ENCODE measurements around the gene PIAS4.

PIAS4 gene

DNA sequence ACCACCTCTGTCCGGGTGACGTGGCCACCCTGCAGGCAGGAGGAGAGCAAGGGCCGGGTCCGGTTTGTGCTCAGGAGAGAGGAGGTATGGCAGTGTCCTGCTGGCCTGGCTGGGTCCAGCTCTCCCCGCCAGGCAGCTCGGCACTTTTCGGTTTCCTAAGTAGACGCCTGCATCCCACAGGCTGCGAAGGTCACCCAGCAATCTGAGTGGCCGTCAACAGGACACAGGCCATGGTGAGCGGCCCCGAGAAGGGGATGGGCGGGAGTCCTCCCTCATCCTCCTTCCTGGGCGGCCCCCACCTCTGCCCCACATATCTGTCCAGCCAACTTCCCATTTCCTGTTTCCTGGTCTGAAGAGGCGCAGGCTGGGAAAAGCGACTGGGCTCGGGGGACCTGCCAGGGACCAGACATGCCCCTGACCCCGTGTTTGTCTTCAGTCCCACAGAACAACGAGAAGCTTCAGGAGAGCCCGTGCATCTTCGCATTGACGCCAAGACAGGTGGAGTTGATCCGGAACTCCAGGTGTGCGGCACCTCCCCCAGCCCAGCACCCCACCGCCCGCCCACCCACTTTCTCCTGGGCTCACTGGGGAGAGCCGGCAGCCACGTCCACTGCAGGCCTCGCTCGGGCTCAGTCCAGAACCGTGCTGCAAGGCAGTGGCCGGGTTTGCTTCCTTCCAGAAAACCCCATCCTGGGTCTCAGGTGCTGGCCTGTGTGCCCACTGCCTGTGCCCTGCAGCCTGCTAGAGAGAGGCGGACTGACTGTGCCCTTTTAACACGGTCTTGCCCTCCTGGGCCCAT lies 16.3 kb downstream of the PIAS4 start:
- no peak for DNase-seq

DNA sequence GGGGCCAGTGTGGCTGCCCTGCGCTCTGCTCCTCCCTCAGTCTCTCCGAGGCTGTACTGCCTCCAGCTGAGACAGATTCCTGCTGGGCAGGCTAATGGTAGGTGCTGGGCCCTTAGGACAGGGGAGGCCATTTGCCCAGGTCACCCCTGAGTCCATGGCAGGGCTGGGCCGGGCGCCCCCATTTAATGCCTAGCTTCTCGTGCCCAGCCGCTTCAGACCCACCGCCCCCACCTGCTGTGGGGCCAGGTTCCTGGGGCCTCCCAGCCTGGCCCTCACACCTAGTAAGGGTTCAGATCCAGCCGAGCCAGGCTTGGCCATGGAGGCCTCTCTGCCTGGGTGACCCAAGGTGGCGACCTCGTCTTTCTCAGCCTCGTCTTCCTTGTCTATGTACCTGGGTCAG lies 17.8 kb downstream of the PIAS4 start:
- no peak for DNase-seq

DNA sequence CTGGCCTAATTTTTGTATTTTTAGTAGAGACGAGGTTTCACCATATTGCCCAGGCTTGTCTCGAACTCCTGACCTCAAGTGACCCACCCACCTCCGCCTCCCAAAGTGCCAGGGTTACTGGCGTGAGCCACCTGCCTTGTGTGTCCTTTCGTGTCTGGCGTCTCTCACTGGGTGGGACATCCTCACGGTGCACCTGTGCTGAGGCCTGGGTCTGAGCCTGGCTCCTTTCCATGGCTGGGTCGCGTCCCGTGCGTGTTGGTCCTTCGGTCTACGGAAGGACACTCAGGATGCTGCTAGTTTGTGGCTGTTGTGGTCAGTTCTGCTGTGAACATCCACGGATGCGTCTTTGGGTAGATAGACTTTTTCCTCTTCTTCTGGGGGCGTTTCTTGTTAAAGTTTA lies 19.6 kb downstream of the PIAS4 start:
- no peak for DNase-seq

DNA sequence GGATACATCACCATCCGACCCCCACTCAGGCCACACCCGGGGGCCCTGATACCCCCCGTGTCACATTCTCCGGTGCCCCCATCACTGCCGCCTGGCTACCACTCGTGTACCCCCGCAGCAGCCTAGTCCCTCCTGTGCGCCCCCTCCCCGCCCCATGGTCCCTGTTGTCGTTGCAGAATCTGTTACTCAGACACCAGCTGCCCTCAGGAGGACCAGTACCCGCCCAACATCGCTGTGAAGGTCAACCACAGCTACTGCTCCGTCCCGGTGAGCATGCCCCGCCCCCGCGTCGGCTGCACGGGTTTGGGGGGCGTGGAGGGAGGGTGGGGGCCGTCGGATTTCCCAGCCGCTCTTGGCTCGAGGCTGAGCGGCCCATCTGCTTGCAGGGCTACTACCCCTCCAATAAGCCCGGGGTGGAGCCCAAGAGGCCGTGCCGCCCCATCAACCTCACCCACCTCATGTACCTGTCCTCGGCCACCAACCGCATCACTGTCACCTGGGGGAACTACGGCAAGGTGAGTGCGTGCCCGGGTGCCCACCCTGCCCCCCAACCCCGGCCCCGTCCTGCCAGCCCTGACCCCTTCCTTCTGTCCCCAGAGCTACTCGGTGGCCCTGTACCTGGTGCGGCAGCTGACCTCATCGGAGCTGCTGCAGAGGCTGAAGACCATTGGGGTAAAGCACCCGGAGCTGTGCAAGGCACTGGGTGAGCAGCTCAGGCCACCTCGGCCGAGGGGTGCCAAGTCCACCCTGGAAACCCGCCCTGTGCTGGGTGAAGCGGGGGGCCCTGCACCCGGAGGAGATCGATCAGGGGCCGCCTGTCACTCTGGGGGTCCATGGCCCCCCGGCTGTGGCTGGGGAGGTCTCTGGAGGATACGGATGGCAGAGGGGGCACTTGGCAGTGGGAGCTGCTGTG lies 21.1 kb downstream of the PIAS4 start:
- no peak for DNase-seq

DNA sequence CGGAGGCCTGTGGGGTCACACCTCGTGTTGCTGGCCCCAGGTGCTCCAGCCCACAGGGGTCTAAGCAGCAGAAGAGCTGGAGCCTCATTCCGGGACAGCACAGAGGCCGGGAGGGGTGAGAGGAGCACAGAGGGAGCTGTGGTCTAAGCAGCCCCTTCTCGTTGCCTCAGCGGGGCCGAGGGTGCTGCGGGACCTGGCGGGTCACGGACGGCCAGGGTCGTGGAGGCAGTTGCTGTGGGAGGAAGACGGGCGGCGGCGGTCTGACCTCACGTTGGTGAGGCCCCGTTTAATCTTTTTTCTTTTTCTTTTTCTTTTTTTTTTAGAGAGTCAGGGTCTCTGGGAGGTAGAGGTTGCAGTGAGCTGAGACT lies 21.7 kb downstream of the PIAS4 start:
- no peak for DNase-seq

DNA sequence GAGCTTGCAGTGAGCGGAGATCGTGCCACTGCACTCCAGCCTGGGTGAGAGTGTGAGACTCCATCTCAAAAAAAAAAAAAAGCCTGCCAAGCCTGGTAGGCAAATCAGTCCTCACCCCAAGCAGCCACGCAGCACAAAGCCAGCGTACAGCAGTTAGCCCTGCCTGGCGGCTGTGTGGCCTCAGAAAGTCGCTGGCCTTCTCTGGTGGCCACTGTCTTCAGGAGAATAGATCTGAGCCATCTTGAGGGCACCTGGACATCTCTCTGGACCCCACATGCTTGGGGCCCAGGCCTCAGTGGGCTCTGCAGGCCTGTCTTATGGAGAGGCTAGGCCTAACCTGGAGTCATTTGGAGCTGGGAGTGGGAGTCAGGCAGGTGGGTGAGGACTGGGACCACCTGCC lies 23.0 kb downstream of the PIAS4 start:
- no peak for DNase-seq

DNA sequence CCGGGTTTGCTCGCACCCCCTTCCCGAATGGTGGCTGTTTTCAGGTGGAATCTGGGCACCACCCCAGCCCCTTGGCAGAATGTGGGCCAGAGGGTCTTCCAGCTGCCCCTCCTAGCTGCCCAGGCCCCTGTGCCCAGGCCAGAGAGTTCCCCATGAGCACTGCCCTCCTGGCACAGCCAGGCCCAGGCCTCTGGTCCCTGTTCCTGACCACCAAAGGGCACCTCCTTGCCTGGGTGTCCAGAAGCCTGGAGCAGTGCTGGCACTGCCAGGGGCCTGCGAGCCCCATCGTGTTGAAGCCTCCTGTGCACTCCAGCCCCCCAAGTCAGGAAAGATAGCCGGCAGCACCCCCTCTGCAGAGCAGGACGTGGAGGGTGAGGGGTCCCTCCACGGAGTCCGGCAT lies 23.4 kb downstream of the PIAS4 start:
- no peak for DNase-seq

DNA sequence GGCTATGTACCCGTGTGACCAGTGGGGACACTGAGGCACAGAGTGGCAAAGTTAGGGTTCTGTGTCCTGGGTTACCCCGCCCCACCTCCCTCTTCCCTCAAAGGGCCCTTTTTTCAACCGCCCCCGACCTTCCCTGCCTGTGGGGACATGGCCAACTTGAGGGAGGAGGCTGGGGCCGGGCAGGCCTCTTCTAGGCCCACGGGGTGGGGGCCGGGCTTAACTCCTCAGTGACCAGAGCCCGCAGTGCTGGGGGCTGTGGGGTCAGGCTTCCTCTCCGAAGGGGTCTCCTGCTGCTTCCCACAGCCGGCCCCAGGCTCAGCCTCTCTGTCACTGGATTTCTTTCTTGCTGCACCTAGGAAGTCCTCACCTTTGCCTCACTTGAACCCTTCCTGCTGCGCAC lies 23.9 kb downstream of the PIAS4 start:
- DNase-seq: no peak

DNA sequence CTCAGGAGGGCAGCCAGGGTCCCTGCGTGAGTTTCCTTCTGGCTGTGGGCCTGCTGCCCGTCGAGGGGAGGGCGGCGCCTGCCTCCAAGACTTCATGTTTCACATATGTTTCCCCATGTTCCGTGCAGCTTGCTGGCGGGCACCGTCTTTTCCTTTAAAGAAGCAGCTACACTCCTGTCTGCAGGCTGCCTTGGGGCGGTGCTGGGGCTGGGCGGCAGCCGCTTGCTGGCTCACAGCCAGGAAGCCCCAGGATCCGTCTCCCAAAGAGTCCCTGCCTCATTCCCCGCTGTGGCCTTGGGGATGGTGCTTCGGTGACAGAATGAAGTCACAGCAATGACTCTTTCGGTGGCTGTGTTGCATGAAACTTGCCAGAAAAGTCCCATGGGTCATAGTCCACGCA lies 24.9 kb downstream of the PIAS4 start:
- no peak for DNase-seq

DNA sequence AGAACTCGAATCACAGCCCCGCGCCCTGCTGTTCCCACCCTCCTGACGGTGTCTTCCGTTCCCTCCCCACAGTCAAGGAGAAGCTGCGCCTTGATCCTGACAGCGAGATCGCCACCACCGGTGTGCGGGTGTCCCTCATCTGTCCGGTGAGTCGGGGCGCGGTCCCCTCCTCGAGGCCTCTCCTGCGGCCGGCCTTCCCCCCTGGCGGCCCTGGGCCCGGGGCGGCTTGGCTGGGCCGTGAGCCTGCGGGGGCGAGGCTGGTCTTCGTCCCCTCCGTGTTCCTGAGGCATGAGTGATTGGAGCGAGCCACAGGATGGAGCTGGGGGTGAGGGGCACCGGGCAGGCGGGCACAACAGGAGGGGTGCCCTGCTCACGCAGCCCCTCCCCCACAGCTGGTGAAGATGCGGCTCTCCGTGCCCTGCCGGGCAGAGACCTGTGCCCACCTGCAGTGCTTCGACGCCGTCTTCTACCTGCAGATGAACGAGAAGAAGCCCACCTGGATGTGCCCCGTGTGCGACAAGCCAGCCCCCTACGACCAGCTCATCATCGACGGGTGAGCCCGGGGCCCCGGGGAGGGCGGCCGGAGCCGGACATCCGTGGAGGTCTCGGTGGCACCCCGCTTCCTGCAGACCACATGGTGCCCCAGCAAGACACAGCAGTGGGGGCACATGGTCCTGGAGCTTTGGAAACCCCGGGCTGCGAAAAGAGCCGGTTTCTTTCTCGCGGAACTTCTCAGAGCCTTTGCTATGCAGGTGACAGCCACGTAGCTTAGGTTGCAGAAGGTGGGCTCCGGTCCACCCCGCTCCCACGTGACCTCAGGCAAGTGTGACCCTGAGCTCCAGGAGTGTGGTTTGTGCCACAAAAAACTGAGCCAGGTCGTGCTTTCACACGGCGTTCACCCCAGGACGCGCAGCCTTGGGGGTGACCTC lies 25.8 kb downstream of the PIAS4 start:
- DNase-seq: no peak

DNA sequence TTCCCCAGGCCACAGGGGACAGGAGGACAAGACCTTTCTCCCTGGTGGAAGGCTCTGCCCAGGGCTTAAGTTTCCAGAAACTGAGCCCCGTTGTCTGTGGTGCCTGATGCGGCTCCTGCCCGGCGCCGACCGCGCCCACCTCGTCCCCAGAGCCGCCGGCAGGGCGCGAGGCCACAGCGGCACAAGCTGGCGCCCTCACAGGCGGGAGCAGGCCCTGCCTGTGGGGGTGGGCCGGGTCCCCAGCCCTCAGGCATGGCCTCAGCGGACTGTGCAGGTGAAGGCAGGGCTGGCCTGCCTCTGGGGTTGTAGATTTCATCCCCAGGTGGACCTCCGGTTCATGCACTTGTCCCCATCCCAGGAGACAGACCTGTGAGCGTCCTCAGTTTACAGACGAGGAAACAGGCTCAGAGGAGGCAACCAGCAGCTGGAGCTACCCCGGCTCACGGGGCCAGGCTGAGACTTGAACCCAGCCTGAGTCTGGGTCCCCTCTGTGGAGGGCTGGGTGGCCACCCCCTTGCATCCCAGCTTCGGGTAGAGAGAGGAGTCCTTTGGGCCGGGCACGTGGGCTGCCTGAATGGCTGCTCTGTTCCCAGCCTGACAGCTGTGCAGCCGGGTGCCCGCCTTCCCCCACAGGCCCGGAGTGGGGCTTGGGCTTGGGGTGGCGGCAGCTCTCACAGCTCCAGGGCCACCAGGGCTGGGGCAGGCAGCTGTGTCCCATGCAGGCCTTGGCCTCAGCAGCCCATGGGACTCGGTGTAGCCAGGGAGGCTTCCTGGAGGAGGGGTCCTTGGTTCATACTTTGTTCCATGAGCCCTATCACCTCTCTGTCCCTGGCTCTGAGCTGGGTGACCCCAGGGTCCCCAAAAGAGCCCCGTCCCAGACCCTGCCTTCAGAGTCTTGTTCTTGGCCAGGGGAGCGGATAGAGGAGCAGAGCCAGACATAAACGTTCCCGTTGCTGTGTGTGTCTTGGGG lies 26.8 kb downstream of the PIAS4 start:
- DNase-seq: no peak

DNA sequence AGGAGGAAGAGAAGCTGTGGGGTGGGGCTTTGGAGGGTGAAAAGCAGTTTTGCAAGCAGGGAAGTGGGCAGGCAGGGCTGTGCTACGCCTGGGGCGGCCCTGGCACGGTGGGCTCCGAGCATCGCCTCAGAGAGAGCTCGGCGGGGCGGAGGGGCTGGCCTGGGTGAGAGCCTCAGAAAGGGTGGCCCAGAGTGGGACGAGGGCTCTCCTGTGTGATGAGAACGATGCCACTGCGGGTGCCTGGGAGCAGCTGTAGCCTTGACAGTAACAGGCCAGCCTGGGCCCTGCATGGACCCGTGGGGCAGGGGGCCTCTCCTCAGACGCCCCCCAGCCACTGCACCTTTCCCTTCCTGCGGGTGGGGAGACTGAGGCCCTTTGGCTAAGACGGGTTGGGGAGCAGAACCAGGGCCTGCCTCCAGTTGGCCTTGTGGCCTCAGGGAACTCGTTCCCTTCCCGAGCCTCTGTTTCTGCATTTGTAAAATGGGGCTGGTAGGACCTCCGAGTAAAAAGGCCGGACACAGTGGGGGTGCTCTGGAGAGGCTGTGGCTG lies 27.6 kb downstream of the PIAS4 start:
- no peak for DNase-seq

DNA sequence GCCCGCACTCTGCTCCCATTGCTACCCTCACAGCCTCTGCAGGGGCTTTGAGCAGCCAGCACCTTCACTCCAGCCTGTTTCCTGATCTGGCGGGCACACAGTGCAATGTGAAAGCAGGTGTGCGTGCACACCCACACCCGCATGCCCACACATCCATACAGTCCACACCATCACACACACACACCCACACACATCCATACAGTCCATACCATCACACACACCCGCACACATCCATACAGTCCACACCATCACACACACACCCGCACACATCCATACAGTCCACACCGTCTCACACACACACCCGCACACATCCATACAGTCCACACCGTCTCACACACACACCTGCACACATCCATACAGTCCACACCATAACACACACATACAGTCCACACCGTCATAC lies 28.0 kb downstream of the PIAS4 start:
- no peak for DNase-seq

DNA sequence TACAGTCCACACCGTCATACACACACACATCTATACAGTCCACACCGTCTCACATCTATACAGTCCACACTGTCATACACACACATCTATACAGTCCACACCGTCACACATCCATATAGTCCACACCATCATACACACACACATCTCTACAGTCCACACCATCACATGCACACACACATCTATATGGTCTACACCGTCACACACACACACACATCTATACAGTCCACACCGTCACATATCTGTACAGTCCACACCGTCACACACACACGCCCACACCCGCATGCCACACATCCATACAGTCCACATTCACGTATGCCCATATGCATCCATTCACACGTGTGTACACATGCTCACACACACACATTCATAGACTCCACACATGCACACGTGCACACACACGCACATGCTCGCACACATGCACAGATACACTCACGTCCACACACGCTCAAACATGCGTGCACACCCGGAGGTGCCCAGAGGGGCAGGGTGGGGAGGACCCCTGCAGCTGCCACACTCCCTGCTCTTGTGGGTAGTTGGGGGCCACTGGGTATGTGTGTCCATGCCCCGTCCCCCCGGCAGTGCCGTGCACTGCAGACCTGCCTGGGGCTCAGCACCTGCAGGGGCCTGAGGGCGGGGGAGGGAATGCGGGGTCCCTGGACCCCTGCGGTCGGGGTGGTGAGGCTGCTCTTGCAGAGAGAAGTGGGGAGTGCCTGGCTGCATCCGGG lies 29.2 kb downstream of the PIAS4 start:
- DNase-seq: no peak

DNA sequence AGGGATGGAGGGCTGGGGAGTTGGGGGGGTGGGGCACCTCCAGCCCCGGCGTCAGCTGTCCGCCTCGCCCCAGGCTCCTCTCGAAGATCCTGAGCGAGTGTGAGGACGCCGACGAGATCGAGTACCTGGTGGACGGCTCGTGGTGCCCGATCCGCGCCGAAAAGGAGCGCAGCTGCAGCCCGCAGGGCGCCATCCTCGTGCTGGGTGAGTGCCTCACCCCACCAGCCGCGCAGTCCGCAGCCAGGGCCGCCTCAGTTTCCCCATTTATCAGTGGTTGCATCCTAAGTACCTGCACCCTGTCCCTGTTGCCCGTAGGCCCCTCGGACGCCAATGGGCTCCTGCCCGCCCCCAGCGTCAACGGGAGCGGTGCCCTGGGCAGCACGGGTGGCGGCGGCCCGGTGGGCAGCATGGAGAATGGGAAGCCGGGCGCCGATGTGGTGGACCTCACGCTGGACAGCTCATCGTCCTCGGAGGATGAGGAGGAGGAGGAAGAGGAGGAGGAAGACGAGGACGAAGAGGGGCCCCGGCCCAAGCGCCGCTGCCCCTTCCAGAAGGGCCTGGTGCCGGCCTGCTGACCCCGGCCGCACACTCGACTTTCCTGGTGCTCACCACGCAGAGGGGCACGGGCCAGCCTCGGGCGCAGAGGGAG lies 29.9 kb downstream of the PIAS4 start:
- DNase-seq: no peak

DNA sequence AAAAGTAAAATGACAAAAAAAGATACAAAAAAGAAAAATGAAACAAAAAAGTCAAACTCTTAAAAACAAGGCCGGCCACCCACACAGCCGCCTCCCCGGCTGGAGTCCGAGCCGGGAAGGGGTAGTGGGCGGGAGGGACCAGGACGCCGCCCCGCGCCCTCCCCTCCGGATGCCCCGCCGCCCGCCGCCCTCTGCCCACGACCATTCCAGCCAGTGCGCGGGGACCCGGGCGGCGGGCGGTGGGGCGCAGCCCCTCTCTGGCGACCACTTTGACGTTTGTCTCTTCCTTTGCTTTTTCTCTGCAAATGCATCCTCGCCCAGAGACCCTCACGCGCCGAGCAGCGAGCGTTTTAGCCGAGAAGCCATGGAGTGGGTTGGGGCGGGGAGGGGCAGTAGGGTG lies 30.5 kb downstream of the PIAS4 start:
- no peak for DNase-seq

DNA sequence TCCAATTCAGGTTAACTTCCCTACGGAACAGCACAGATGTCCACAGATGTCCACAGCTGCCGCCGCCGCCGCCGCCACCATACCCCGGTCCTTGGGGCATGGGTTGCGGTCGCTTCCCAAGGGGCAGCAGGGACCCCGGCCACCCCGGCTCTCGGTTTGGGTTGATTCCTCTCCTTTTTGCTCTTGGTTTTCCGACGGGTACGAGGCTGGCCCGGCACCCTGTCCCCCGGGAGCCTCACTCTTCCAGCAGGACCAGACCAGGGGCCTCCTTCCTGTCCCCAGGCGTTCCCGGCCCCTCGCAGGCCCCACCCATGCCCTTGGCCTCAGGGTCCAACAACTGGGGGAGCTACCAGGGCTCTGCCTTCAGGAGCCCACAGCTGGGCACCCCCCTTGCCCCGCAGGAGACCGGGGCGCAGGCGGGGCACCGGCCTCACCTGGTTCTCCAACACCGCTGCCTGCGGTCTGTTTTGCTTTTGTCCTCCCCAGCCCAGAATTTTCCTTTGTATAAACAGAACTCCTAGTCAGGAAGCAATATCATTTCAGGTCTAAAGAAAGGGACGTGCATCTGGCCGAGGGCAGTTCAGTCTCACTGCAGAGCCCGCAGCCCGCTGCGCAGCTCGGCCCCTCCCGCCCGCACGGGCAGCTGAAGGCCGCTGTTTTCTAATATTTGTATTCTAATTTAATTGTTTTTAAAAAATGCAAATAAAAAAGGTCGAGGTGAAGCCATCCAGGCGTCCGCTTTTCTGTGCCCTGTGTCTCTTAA lies 31.3 kb downstream of the PIAS4 start:
- DNase-seq: no peak

DNA sequence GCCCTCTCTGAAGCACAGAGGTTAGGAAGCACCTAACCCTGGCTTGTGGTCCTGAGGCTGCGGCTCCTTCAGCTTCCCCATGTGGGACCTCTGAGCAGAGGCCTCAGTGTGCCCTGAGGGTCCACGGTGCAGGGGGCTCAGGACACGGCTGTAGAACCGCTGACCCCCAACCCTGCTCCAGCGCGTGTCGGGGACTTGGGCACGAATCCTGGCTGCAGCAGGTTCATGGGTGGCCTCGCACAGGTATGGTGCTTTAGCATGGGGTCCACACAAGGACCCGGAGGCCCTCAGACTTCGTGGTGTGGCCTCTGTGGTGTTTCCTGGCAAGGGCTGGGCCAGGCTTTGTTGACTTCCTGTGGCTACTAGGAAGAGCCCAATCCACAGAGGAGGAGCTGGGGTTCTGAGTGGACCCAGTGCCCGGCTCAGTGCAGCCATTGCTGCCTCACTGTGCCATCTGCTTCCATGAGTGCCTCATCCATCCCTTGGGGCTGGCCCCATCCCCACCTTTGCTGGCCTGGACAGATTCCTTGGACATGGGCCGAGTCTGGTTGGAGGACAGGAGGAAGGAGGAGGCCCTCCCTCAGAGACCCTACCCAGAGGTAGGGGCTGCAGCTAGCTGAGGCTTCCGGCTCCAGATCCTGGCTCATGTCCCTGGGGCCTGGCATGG lies 34.7 kb downstream of the PIAS4 start:
- DNase-seq: no peak

DNA sequence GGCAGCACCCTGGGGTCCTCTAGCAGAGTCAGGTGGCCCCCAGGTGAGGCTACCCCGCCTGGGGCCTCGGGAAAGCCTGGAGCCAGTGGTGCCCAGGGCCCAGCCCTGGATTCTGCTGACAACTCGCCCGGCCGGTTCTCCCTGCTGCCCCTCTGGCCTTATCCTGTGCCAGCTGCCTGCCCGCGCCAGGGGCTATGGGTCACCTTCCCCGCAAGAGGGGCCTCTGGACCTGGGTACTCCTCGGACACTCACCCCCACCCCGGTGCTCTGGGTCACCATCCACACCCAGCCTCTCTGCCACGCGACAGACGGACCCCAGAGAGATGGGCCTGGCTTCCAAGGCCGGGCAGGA lies 35.2 kb downstream of the PIAS4 start:
- DNase-seq: no peak

All from activated CD8-positive, alpha-beta memory T cell treated with anti-CD3 and anti-CD28 coated beads, Interleukin-2, amount 50 U/mL, for 48 hours (primary cell).